GM12878 (cell line): Measurements from ENCODE around the gene GPR34. TPM values are rescaled to one million over a fixed set of nuclear protein-coding genes. Genes with fewer than 3 reads are reported as not detected.

ENCODE experiments used
- ASH2L ChIP-seq: fragments of 300-600, 200-600 bp; sonication (generic); IDR thresholded peaks from 2 replicates; pipeline ENCODE4 v1.6.1; 2017; ENCODE audit warnings: low read depth, mild to moderate bottlenecking, borderline replicate concordance
- CHD4 ChIP-seq: fragments of 200-600 bp; sonication (generic); IDR thresholded peaks from 2 replicates; pipeline ENCODE4 v1.6.1; 2016; ENCODE audit warnings: mild to moderate bottlenecking
- CREM ChIP-seq: IDR thresholded peaks from 2 replicates; pipeline ENCODE4 v1.6.1; 2014; ENCODE audit warnings: antibody characterized with exemption, low read depth
- ETV6 ChIP-seq, 2 experiments: fragments of 450-650 bp in 1 of 2; IDR thresholded peaks in 1 of 2; conservative IDR thresholded peaks in 1 of 2; 2 replicates each; pipeline ENCODE4 v1.6.1; 2014; ENCODE audit warnings: antibody characterized with exemption in 1 of 2, borderline replicate concordance in 1 of 2, low read depth in 1 of 2, mild to moderate bottlenecking in 1 of 2, moderate library complexity in 1 of 2
- HDAC6 ChIP-seq: fragments of 200-600 bp; sonication (generic); IDR thresholded peaks from one replicate; pipeline ENCODE4 v1.8.0; 2017; ENCODE audit warnings: antibody characterized with exemption; ENCODE audit not compliant: unreplicated experiment
- IKZF1 ChIP-seq: fragments of 450-650 bp; conservative IDR thresholded peaks from 2 replicates; pipeline ENCODE4 v1.6.1; 2017; ENCODE audit warnings: antibody characterized with exemption, mild to moderate bottlenecking
- IRF5 ChIP-seq: fragments of 450-650 bp; IDR thresholded peaks from 2 replicates; pipeline ENCODE4 v1.6.1; 2017; ENCODE audit warnings: borderline replicate concordance
- KLF5 ChIP-seq: fragments of 450-650 bp; IDR thresholded peaks from 2 replicates; pipeline ENCODE4 v1.6.1; 2014; ENCODE audit warnings: mild to moderate bottlenecking; ENCODE audit not compliant: partially characterized antibody
- NFYB ChIP-seq: IDR thresholded peaks from 2 replicates; pipeline ENCODE4 v1.6.1; 2011; ENCODE audit warnings: low read depth, mild to moderate bottlenecking, low read length, improper control_type of control experiment, moderate library complexity; ENCODE audit not compliant: insufficient read depth
- POU2F2 ChIP-seq: IDR thresholded peaks from 3 replicates; pipeline ENCODE4 v1.6.1; 2011; ENCODE audit warnings: low read depth, mild to moderate bottlenecking, low read length, borderline replicate concordance
- RELA ChIP-seq: fragments of 450-650 bp; IDR thresholded peaks from 2 replicates; pipeline ENCODE4 v1.8.0; 2014; ENCODE audit warnings: borderline replicate concordance; ENCODE audit not compliant: partially characterized antibody
- RFX5 ChIP-seq: IDR thresholded peaks from 2 replicates; pipeline ENCODE4 v1.6.1; 2011; ENCODE audit warnings: low read depth, low read length, improper control_type of control experiment
- SKIL ChIP-seq: fragments of 450-650 bp; IDR thresholded peaks from 2 replicates; pipeline ENCODE4 v1.6.1; 2017; ENCODE audit warnings: mild to moderate bottlenecking, low read depth, inconsistent platforms; ENCODE audit not compliant: poor library complexity, severe bottlenecking
- STAT1 ChIP-seq: fragments of 450-650 bp; conservative IDR thresholded peaks from 2 replicates; pipeline ENCODE4 v1.6.1; 2014; ENCODE audit warnings: antibody characterized with exemption, mild to moderate bottlenecking
- SUZ12 ChIP-seq: fragments of 200-600 bp; sonication (generic); IDR thresholded peaks from one replicate; pipeline ENCODE4 v1.6.1; 2018; ENCODE audit warnings: antibody characterized with exemption, mild to moderate bottlenecking; ENCODE audit not compliant: unreplicated experiment
- ZBED1 ChIP-seq: IDR thresholded peaks from 2 replicates; pipeline ENCODE4 v1.6.1; 2016; ENCODE audit warnings: borderline replicate concordance
- ZNF274 ChIP-seq: IDR thresholded peaks from one replicate; pipeline ENCODE4 v1.8.0; 2011; ENCODE audit not compliant: insufficient read length, insufficient read depth
- polyA plus RNA-seq, 11 experiments: library from polyadenylated mRNA; depleted of rRNA in 4 of 11; unstranded in 6 of 11; stranded (reverse) in 5 of 11; fragments of >200 nt; fragmentation: Nextera tagmentation in 4 of 11; fragmentation: Illumina TruSeq in 1 of 11; extraction: Ambion mirVana in 4 of 11; extraction: Trizol in 1 of 11; gene quantifications; 1 replicate in 1 of 11; 2 replicates in 10 of 11; pipeline versions ENCODE4 v1.2.1 to v1.2.3, GENCODE V29; 2011 to 2016; ENCODE audit warnings: inconsistent platforms in 2 of 11, missing spikeins in 2 of 11, low read depth in 1 of 11
- total RNA-seq, 4 experiments: library from RNA; depleted of rRNA in 3 of 4; stranded (reverse); fragments of >200 nt in 3 of 4; fragmentation: Illumina TruSeq in 1 of 4; extraction: Trizol in 1 of 4; gene quantifications; 2 replicates each; pipeline versions ENCODE4 v1.2.1 to v1.2.3, GENCODE V29; 2013 to 2021
- TF ChIP-seq, protein P1 (sequence below): IDR thresholded peaks from 2 replicates; pipeline ENCODE4 v1.6.1; 2011; ENCODE audit warnings: low read depth, low read length, improper control_type of control experiment, borderline replicate concordance
- TF ChIP-seq, protein P2 (sequence below): fragments of 150-350 bp; IDR thresholded peaks from 2 replicates; pipeline ENCODE4 v1.6.1; 2014; ENCODE audit warnings: mild to moderate bottlenecking, low read depth, low read length
- TF ChIP-seq, protein P3 (sequence below): fragments of 450-650 bp; IDR thresholded peaks from 2 replicates; pipeline ENCODE4 v1.6.1; 2017; ENCODE audit warnings: antibody characterized with exemption, mild to moderate bottlenecking, moderate library complexity

Gene GPR34
- total and polyA plus RNA-seq, 10 of the 15 experiments (the other 5 are each of a cell fraction or from before 2014, with no cell fraction given), result 0.12 to 0.84 (median 0.28) TPM; not detected in 1

DNA sequence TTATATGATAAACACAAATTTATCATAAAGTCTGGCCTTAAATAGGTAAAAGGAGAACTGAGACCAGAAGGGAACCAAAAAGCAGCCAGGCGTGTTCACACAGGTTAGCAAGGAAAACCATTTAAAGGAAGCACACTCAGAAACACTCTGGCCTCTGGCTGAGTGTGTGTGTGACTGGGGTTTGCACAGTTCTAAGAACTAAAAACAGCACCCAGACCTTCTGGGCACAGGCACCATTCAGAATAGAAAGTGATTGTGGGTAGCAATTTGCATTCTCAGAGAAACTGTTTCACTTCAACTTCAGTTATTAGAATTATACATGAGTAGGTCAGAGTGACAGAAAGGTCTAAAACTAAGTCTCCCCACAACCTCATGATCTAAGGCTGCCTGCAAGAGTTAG lies 45.2 kb downstream of the GPR34 start (continued):
- no peak for TF ChIP-seq ASH2L
- no peak for TF ChIP-seq RELA
- TF ChIP-seq, protein P1, sequence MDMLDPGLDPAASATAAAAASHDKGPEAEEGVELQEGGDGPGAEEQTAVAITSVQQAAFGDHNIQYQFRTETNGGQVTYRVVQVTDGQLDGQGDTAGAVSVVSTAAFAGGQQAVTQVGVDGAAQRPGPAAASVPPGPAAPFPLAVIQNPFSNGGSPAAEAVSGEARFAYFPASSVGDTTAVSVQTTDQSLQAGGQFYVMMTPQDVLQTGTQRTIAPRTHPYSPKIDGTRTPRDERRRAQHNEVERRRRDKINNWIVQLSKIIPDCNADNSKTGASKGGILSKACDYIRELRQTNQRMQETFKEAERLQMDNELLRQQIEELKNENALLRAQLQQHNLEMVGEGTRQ, result no peak
- no peak for TF ChIP-seq IRF5
- peak; percentile 92 for TF ChIP-seq IKZF1
- no peak for TF ChIP-seq SUZ12
- no peak for TF ChIP-seq ZNF274
- TF ChIP-seq ZBED1, result peak; percentile 87; the same call in 1 of the 2 replicates
- no peak for TF ChIP-seq RFX5
- peak; percentile 98 for TF ChIP-seq POU2F2
- TF ChIP-seq CHD4, result no peak
- no peak for TF ChIP-seq HDAC6
- TF ChIP-seq NFYB, result no peak
- TF ChIP-seq, protein P2, sequence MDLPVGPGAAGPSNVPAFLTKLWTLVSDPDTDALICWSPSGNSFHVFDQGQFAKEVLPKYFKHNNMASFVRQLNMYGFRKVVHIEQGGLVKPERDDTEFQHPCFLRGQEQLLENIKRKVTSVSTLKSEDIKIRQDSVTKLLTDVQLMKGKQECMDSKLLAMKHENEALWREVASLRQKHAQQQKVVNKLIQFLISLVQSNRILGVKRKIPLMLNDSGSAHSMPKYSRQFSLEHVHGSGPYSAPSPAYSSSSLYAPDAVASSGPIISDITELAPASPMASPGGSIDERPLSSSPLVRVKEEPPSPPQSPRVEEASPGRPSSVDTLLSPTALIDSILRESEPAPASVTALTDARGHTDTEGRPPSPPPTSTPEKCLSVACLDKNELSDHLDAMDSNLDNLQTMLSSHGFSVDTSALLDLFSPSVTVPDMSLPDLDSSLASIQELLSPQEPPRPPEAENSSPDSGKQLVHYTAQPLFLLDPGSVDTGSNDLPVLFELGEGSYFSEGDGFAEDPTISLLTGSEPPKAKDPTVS, result no peak
- TF ChIP-seq, protein P3, sequence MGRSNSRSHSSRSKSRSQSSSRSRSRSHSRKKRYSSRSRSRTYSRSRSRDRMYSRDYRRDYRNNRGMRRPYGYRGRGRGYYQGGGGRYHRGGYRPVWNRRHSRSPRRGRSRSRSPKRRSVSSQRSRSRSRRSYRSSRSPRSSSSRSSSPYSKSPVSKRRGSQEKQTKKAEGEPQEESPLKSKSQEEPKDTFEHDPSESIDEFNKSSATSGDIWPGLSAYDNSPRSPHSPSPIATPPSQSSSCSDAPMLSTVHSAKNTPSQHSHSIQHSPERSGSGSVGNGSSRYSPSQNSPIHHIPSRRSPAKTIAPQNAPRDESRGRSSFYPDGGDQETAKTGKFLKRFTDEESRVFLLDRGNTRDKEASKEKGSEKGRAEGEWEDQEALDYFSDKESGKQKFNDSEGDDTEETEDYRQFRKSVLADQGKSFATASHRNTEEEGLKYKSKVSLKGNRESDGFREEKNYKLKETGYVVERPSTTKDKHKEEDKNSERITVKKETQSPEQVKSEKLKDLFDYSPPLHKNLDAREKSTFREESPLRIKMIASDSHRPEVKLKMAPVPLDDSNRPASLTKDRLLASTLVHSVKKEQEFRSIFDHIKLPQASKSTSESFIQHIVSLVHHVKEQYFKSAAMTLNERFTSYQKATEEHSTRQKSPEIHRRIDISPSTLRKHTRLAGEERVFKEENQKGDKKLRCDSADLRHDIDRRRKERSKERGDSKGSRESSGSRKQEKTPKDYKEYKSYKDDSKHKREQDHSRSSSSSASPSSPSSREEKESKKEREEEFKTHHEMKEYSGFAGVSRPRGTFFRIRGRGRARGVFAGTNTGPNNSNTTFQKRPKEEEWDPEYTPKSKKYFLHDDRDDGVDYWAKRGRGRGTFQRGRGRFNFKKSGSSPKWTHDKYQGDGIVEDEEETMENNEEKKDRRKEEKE, result no peak
- TF ChIP-seq SKIL, result peak; percentile 94
- peak; percentile 73; the same call in 1 of the 2 replicates for TF ChIP-seq CREM
- no peak for TF ChIP-seq STAT1
- TF ChIP-seq ETV6 (conservative IDR thresholded peaks at IDR 0.05 in 1 of 2, IDR thresholded peaks at IDR 0.05 in 1 of 2; ENCODE audit: borderline replicate concordance in 1 of 2, low read depth in 1 of 2), result peak in 1 of 2 experiments; percentile 80; a peak in 2 of 4 replicates
- TF ChIP-seq KLF5, result no peak
